Urinary bladder (tissue), 4 donors: ENCODE measurements around the gene GLTPD2. TPM values are rescaled to one million over a fixed set of nuclear protein-coding genes. Genes with fewer than 3 reads are reported as not detected.

ENCODE experiments used
- DNase-seq: peaks from one replicate; pipeline ENCODE4 v3.0.0-alpha.2; 2015; ENCODE audit errors: extremely low spot score
- H3K27ac ChIP-seq: one replicate; pipeline ENCODE4 v1.5.1; 2013; ENCODE audit warnings: low read depth, mild to moderate bottlenecking, moderate library complexity
- H3K36me3 ChIP-seq: one replicate; pipeline ENCODE4 v1.6.1; 2013; ENCODE audit warnings: mild to moderate bottlenecking, moderate library complexity; ENCODE audit not compliant: insufficient read depth
- H3K4me1 ChIP-seq: one replicate; pipeline ENCODE4 v1.6.1; 2013; ENCODE audit warnings: mild to moderate bottlenecking, moderate library complexity; ENCODE audit not compliant: insufficient read depth
- H3K4me3 ChIP-seq: one replicate; pipeline ENCODE4 v1.5.1; 2013; ENCODE audit warnings: low read depth, low read length
- WGBS: extraction: QIAGEN DNeasy Blood & Tissue Kit; methylation state at CpG from one replicate; pipeline ENCODE4 v1.1.7; 2013; 5-methylcytosine and 5-hydroxymethylcytosine counted together
- polyA plus RNA-seq: library from polyadenylated mRNA; stranded (reverse); fragments of 200-250 nt; gene quantifications from one replicate; pipeline ENCODE4 v1.2.3, GENCODE V29; 2013
- total RNA-seq: library from RNA; depleted of rRNA; stranded (reverse); fragments of >200 nt; gene quantifications from one replicate; pipeline ENCODE4 v1.2.3, GENCODE V29; 2014
- donor health status: healthy with polysubstance abuse.
- donor health status: healthy.

The GLTPD2 gene
- total RNA-seq (not detected), polyA plus RNA-seq (0.10 TPM)

DNA sequence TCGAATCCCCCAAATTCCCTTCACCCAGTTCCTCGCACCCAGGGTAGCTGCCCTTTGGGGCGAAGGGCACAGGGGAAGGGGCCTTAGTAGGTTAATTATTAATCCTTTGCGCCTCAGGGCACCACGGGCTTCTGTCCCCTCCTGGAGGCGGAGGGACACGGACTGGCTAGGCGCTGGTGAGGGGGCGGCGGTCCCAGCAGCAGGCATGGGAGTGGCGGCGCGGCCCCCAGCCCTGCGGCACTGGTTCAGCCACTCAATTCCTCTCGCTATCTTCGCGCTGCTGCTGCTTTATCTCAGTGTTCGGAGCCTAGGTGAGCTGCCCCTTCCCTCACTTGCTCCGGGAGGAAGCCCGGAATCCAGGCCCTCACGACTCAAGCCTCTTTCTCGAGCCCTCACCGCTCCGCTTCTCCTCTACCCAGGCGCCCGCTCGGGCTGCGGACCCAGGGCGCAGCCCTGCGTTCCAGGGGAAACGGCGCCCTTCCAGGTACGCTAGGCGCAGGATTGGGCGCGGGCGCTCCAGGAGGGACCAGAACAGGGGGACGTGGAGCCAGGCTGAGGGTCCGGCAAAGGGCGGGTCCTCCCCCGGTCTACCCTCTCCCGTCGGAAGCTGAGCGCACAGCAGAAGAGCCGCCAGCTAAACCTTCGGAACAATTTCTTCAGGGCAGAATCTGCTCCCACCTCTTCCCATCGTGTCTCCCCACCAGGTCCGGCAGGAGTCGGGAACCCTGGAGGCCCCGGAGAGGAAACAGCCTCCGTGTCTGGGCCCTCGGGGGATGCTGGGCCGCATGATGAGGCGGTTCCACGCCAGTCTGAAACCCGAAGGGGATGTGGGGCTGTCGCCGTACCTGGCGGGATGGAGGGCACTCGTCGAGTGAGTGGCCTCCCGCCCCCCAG lies at the start of gene GLTPD2:
GLTPD2 (plus strand) TSS at position 158 of the 894 bp plus-strand sequence; CDS start at position 206, 48 bp downstream.
- 34% methylated on average over 62 of the region's 62 CpGs for WGBS
- H3K27ac ChIP-seq: peak within 1 kb of the TSS; percentile 94
- no peaks in the 10 kb centered on the region for H3K36me3 ChIP-seq
- H3K4me1 ChIP-seq: no peaks in the 10 kb centered on the region
- peak within 1 kb of the TSS; percentile 57 for H3K4me3 ChIP-seq
- no peak for DNase-seq

DNA sequence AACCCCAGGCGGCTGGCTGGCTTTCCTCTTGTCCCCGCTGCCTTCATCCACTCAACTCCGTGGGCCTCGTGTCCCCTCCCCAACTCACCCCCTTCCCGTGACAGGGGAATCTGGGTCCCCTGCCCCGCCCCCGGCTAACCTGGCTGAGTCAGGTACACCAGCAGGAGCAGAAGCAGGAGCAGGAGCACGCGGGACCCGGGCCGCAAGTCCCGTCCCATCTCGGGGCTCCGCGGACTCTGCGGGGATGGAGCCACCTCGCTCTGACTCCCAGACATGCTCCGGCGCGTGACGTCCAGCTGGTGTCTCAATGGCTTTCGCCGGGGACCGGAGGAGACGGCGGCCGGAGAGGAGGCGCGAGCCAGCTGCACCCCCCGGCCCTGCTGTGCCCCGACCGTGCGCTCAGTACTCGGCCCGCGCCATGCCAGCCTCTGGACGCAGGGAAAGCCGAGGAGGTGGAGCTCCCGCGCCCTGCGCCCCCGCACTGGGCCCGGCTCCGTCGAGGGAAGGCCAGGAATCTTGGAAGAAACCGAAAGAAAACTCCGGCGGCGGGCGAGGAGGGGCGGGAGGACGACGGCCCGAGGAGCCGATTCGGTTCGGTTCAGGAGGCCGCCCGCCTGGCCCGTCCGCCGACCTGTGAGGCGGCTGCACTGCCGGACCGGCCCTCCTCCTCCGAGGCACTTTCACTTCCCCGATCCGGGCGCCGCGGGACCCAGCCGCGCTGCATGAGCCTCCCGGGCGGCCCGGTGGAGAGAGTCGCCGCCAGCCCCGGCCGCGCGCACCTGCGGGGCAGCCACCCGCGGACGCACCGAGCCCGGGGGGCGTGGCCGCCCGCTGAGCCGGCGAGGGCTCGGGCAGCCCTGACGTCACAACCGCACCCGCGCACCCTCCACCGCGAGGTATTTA lies 49.4 kb upstream of the GLTPD2 start, which contains the start of the genes CXCL16 and ZMYND15:
CXCL16 (minus strand) TSS at position 807 of the 903 bp plus-strand sequence; CDS start at position 218, 589 bp downstream.
ZMYND15 (plus strand) TSS at position 712 of the 903 bp plus-strand sequence. CDS start 716 bp downstream, outside the sequence.
- Histone ChIP-seq H3K4me1 (no peaks in the 10 kb centered on the region), H3K36me3 (no peaks in the 10 kb centered on the region), H3K27ac (no peak within 1 kb of the TSS), H3K4me3 (peak within 1 kb of the TSS; percentile 64)
- WGBS: under 1% methylated on average over 100 of the region's 100 CpGs
- DNase-seq: no peak

DNA sequence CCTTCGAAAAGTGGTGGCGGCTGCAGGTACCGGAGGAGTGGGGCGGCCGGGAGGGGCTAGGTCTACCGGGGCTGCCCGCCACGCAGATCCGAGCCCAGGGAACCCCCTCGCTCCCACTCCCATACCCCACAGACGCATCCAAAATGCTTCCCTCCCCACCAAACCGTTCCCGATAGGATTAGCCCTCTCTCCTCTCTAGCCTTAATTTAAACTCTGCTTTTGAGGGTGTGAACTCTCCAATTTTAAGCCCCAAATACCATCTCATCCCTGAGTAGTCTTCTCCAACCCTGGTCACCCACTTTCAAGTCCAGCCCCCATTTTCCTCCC lies 48.8 kb upstream of the GLTPD2 start:
- no peaks in the 10 kb centered on the region for H3K4me1 ChIP-seq
- H3K36me3 ChIP-seq: no peaks in the 10 kb centered on the region
- H3K27ac ChIP-seq: no peak overlapping the region
- DNase-seq: no peak
- peak overlapping the region; percentile 64 for H3K4me3 ChIP-seq
- 12% methylated on average over 13 of the region's 13 CpGs for WGBS

DNA sequence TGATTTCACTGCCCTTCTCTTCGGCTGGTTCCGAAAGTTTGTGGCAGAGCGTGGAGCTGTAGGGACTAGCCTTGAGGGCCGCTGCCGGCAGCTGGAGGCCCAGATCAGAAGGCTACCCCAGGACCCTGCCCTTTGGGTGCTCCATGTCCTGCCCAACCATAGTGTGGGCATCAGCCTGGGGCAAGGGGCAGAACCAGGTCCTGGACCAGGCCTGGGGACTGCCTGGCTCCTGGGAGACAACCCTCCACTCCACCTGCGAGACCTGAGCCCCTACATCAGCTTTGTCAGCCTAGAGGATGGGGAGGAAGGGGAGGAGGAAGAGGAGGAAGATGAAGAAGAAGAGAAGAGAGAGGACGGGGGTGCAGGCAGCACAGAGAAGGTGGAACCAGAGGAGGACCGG lies 48.2 kb upstream of the GLTPD2 start:
- H3K36me3 ChIP-seq: no peaks in the 10 kb centered on the region
- H3K4me1 ChIP-seq: no peaks in the 10 kb centered on the region
- 95% methylated on average over 8 of the region's 8 CpGs for WGBS
- no peak for DNase-seq
- H3K4me3 ChIP-seq: no peak overlapping the region
- H3K27ac ChIP-seq: no peak overlapping the region

DNA sequence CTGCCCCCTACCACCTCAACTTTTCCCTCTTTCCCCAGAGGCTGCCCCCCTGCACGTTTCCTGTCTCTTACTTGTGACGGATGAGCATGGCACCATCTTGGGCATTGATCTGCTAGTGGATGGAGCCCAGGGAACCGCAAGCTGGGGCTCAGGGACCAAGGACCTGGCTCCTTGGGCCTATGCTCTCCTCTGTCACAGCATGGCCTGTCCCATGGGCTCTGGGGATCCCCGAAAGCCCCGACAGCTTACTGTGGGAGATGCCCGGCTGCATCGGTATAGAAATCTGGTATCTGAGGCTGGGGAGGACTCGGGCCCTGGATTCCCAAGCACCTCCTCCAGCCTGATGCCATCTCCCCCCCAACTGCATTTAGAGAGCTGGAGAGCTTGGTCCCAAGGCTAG lies 47.2 kb upstream of the GLTPD2 start:
- H3K4me1 ChIP-seq: no peaks in the 10 kb centered on the region
- no peak for DNase-seq
- no peaks in the 10 kb centered on the region for H3K36me3 ChIP-seq
- 94% methylated on average over 8 of the region's 8 CpGs for WGBS
- no peak overlapping the region for H3K27ac ChIP-seq
- no peak overlapping the region for H3K4me3 ChIP-seq

DNA sequence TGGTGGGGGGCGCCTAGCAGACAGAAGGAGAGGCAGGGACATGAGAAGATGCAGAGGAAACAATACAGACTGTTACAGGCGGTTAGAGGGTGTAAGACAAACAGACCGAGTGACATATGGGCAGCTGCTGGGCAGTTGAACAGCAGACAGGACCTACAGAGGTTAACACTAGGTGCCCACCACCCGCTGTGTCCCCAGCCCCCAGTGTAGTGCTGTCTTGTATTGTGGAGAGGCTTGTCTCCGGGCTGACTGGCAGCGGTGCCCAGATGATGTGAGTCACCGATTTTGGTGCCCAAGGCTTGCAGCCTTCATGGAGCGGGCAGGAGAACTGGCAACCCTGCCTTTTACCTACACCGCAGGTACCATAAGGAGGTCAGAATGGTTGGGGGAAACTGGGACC lies 46.6 kb upstream of the GLTPD2 start:
- no peak overlapping the region for H3K4me3 ChIP-seq
- no peak for DNase-seq
- no peak overlapping the region for H3K27ac ChIP-seq
- H3K4me1 ChIP-seq: no peaks in the 10 kb centered on the region
- 91% methylated on average over 9 of the region's 9 CpGs for WGBS
- no peaks in the 10 kb centered on the region for H3K36me3 ChIP-seq

DNA sequence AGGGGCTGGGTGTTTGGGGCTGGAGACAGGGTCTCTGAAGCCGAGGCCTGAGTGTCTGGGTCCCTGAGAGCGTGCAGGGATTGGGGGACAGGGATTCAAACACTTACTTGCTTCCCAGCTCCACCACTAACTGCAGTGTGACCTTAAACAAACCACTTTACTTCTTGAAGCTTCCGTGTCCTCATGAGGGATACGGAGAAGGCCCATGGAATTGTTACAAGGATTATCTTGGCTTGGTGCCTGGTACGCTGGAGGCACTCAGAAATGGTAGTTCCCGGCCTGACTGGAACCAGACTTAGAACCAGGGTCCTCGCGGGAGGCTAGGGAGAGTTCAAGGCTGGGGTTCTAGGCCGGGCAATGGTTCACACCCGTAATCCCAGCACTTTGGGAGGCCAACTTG lies 46.1 kb upstream of the GLTPD2 start:
- WGBS: 69% methylated on average over 10 of the region's 10 CpGs
- H3K4me3 ChIP-seq: no peak overlapping the region
- no peaks in the 10 kb centered on the region for H3K36me3 ChIP-seq
- H3K4me1 ChIP-seq: no peaks in the 10 kb centered on the region
- no peak for DNase-seq
- no peak overlapping the region for H3K27ac ChIP-seq

DNA sequence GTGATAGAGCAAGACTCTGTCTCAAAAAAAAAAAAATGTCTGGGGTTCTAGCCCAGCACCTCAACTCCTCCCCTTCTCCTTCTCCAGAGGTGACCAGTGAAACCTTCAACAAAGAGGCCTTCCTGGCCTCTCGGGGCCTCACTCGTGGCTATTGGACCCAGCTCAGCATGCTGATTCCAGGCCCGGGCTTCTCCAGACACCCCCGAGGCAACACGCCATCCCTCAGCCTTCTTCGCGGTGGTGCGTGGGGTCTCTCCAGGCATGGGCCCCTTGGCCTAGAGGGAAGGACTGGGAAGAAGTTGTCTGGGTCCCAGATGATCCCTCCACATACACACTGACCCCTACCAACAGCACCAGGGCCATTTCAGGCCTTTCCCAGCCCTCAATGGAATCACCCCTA lies 45.5 kb upstream of the GLTPD2 start:
- H3K4me3 ChIP-seq: no peak overlapping the region
- 94% methylated on average over 8 of the region's 8 CpGs for WGBS
- no peak overlapping the region for H3K27ac ChIP-seq
- no peaks in the 10 kb centered on the region for H3K36me3 ChIP-seq
- no peak for DNase-seq
- H3K4me1 ChIP-seq: no peaks in the 10 kb centered on the region

DNA sequence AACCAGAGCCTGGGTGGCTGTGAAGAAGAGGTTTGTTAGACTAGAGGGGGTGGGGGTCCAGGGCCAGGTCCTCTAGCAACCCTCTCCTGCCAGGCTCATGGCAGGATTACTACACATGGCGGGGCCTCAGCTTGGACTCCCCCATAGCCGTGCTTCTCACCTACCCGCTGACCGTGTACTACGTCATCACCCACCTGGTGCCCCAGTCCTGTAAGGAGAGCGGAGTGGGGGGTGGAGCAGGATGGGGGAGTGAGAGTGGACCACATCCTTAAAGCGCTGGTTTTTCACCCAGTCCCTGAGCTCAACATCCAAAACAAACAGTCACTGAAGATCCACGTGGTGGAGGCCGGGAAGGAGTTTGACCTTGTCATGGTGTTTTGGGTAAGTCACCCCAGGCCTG lies 44.9 kb upstream of the GLTPD2 start:
- no peaks in the 10 kb centered on the region for H3K36me3 ChIP-seq
- H3K4me1 ChIP-seq: no peaks in the 10 kb centered on the region
- WGBS: 88% methylated on average over 9 of the region's 9 CpGs
- no peak for DNase-seq
- H3K4me3 ChIP-seq: no peak overlapping the region
- no peak overlapping the region for H3K27ac ChIP-seq

DNA sequence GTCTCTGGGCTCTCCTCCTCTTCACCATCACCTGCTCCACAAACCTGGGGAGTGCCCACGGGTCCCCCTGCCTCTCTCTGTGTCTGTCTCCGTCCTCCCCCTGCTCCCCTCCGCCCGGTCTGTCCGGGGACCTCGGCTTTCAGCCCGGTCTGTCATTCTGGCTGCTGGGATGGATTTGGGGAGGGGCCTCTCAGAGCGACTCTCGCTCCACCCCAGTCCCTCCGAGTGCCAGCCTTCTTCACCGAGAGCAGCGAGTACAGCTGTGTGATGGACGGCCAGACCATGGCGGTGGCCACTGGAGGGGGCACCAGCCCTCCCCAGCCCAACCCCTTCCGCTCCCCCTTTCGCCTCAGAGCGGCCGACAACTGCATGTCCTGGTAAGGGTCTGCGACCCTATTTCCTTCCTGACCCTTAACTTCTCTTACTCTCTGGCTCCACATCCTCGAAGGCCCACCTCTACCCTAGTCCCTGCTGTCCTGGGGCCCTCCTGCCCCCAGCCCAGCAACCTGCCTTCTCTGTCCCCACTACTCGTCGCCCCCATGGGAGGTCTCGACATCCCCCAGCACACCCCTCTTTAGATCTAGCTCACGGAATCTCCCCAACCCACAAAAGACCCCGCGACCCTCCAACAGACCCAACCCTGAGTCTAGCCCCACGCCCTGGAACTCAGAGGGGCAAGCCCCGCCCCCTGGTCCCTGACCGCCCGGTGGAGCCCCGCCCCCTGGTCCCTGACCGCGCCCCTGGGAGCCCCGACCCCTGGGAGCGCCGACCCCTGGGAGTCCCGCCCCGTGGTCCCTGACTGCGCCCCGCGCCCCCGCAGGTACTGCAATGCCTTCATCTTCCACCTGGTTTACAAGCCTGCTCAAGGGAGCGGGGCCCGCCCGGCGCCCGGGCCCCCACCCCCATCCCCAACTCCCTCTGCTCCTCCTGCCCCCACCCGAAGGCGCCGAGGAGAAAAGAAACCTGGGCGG lies 43.5 kb upstream of the GLTPD2 start:
- no peak for DNase-seq
- no peak overlapping the region for H3K4me3 ChIP-seq
- no peaks in the 10 kb centered on the region for H3K4me1 ChIP-seq
- 8% methylated on average over 51 of the region's 51 CpGs for WGBS
- H3K27ac ChIP-seq: no peak overlapping the region
- H3K36me3 ChIP-seq: no peaks in the 10 kb centered on the region

DNA sequence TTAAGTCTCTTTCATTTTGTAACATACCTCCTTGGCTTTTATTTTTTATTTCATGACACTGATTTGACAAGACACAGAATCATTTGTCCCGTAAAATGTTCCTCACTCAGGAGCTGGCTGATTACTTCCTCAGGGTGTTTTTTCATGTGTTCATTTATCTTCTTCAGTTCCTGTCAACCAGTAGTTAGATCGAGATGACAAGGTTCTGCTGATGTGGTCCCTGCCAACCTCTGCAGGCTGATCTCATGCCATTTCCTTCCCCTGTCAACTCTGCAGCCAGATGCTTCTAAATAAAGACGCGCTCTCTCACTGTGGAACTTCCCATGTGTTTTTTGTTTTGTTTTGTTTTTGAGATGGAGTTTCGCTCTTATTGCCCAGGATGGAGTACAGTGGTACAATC lies 40.9 kb upstream of the GLTPD2 start:
- WGBS: 39% methylated on average over 5 of the region's 5 CpGs

DNA sequence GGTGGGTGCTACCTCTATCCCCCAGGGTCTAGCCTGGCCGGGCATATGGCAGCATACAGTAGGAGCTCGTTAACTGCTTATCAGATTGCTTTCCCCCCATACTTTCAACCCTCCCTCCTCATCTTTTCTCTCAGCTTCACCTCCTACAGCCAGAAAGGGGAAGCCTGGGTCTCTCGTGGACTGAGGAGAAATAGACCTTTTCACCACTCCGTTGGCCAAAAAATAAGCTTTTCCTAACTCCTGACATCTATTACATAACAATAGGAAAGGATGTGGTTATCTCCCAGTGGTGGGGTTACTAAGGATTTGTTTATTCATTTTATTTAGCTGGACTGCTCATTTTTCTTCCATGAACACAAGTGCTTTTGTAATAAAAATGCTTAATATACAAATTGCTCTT lies 40.1 kb upstream of the GLTPD2 start:
- 44% methylated on average over 4 of the region's 4 CpGs for WGBS
- H3K4me3 ChIP-seq: no peak overlapping the region
- H3K27ac ChIP-seq: no peak overlapping the region
- DNase-seq: no peak
- no peaks in the 10 kb centered on the region for H3K36me3 ChIP-seq
- H3K4me1 ChIP-seq: no peaks in the 10 kb centered on the region

More for the DNA sequence above, 40.9 kb upstream of the GLTPD2 start:
- Histone ChIP-seq H3K4me1 (no peaks in the 10 kb centered on the region), H3K4me3 (no peak overlapping the region), H3K36me3 (no peaks in the 10 kb centered on the region), H3K27ac (no peak overlapping the region)
- DNase-seq: no peak

DNA sequence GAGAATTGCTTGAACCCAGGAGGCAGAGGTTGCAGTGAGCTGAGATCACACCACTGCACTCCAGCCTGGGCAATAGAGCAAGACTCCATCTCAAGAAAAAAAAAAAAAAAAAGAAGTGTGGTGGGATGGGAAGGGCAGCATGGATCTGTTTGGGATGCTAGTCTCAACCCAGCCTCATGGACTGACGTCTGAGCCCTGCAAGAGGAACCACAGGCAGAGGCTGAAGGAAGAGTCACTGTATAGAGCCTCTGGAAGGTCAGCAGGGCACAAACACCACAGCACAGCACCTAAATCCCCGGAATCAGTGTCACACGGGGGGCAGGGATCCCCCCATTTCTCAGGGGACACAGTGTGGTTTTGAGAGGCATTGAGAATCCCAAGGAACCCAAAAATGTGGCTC lies 38.2 kb upstream of the GLTPD2 start:
- WGBS: 33% methylated on average over 3 of the region's 3 CpGs
- DNase-seq: no peak
- no peak overlapping the region for H3K27ac ChIP-seq
- H3K4me3 ChIP-seq: no peak overlapping the region
- H3K36me3 ChIP-seq: no peaks in the 10 kb centered on the region
- H3K4me1 ChIP-seq: no peaks in the 10 kb centered on the region
